H1 (cell line): ENCODE measurements around the gene RSBN1. TPM values are rescaled to one million over a fixed set of nuclear protein-coding genes. Genes with fewer than 3 reads are reported as not detected.

Source experiments
- HDAC2 ChIP-seq, 2 experiments: fragments of 300-600 bp in 1 of 2; sonication (generic) in 1 of 2; IDR thresholded peaks; 2 replicates each; pipeline ENCODE4 v1.6.1; 2011 to 2012; ENCODE audit warnings: low read depth in 2 of 2, low read length in 2 of 2, mild to moderate bottlenecking in 2 of 2, moderate library complexity in 2 of 2, borderline replicate concordance in 1 of 2, inconsistent platforms in 1 of 2
- POLR2A ChIP-seq, 2 experiments: IDR thresholded peaks; 1 replicate in 1 of 2; 2 replicates in 1 of 2; pipeline ENCODE4 v1.6.1; 2011; ENCODE audit warnings: low read depth in 2 of 2, low read length in 2 of 2, mild to moderate bottlenecking in 2 of 2; ENCODE audit errors: control extremely low read depth in 1 of 2
- USF2 ChIP-seq: IDR thresholded peaks from 2 replicates; pipeline ENCODE4 v1.6.1; 2011; ENCODE audit warnings: low read length, improper control_type of control experiment
- ZNF274 ChIP-seq: IDR thresholded peaks from 2 replicates; pipeline ENCODE4 v1.7.0; 2012; ENCODE audit warnings: low read length, borderline replicate concordance; ENCODE audit errors: extremely low read depth
- polyA plus RNA-seq, 7 experiments: library from polyadenylated mRNA; depleted of rRNA in 3 of 7; stranded (reverse) in 5 of 7; unstranded in 2 of 7; fragments of >200 nt in 5 of 7; fragments of 200-250 nt in 2 of 7; gene quantifications; 1 replicate in 5 of 7; 2 replicates in 1 of 7; 4 replicates in 1 of 7; pipeline versions ENCODE4 v1.2.1 to v1.2.3, GENCODE V29; 2011 to 2013; ENCODE audit warnings: missing spikeins in 2 of 7, mixed read lengths in 2 of 7
- total RNA-seq: library from RNA; stranded (reverse); fragmentation: NEBNext Ultra II Directional; extraction: Animal tissue kit (Norgen Biotek cat#: 25700); gene quantifications from 2 replicates; pipeline ENCODE4 v1.2.1, GENCODE V29; 2021

Gene RSBN1
- total and polyA plus RNA-seq, 2 of the 8 experiments (the other 6 are each of a cell fraction or from before 2014, with no cell fraction given), result 4.2 to 17.6 TPM

- TF ChIP-seq POLR2A (IDR thresholded peaks at IDR 0.05; ENCODE audit: control extremely low read depth in 1 of 2, low read depth in 2 of 2, low read length in 2 of 2), result no peak
- TF ChIP-seq ZNF274, result no peak
- TF ChIP-seq USF2, result no peak
- TF ChIP-seq HDAC2 (IDR thresholded peaks at IDR 0.05; ENCODE audit: borderline replicate concordance in 1 of 2, low read depth in 2 of 2, low read length in 2 of 2), result no peak
These were observed 31.7 kb downstream of the RSBN1 start (continued) for GRCh38 chr1:113780374-113781146.
